HCT116 (cell line): ENCODE measurements around the gene PIEZO2. TPM values are rescaled to one million over a fixed set of nuclear protein-coding genes. Genes with fewer than 3 reads are reported as not detected.

Experiments
- ATAC-seq: fragments of 200-7000 bp; cut with Tn5 transposase; 2 replicates; pipeline ENCODE4 v1.9.1; 2020; ENCODE audit warnings: mild to moderate bottlenecking, moderate library complexity
- BruUV-seq: library from RNA; stranded (reverse); fragments of 400-500 nt; replicated peaks from 2 replicates; lab custom pipeline; 2021; lab: Mats Ljungman, UMichigan
- CTCF ChIA-PET: fragments of 300-600 bp; sonication (Branson Sonifier 250); formaldehyde crosslinking; loops from one replicate; lab custom pipeline; 2021; ENCODE audit warnings: antibody characterized with exemption; lab: Charles Lee
- POLR2A ChIA-PET: fragments of 300-600, 350-600 bp; sonication (Branson Sonifier 250); formaldehyde crosslinking; loops from one replicate; lab custom pipeline; 2021; ENCODE audit warnings: antibody characterized with exemption; lab: Charles Lee
- RAD21 ChIA-PET, 2 experiments: fragments of 300-600 bp; sonication (Branson Sonifier 250); formaldehyde crosslinking; loops; one replicate each; lab custom pipeline; 2023; ENCODE audit warnings: low total read pairs in 2 of 2; ENCODE audit not compliant: uncharacterized antibody in 2 of 2, unreplicated experiment in 2 of 2, low non-redundant PET in 1 of 2; lab: Charles Lee
- DNase-seq: peaks from one replicate; pipeline ENCODE4 v3.0.0-alpha.2; 2010; ENCODE audit warnings: low read depth, low spot score
- H2AFZ ChIP-seq: fragments of 200-600 bp; shearing (Covaris generic), sonication (generic); 2 replicates; pipeline ENCODE4 v1.6.1; 2017; ENCODE audit warnings: low read depth, mixed run types, mixed read lengths, antibody characterized with exemption, low read length; ENCODE audit not compliant: poor library complexity, severe bottlenecking
- H3K27ac ChIP-seq: 2 replicates; pipeline ENCODE4 v1.5.1; 2012; ENCODE audit warnings: low read depth, low read length
- H3K27me3 ChIP-seq: fragments of 200-600 bp; sonication (generic); 2 replicates; pipeline ENCODE4 v1.6.1; 2016; ENCODE audit warnings: mixed run types, low read length, mixed read lengths; ENCODE audit not compliant: insufficient read depth
- H3K36me3 ChIP-seq, 2 experiments: fragments of 200-500 bp in 1 of 2; fragments of 200-600 bp in 1 of 2; sonication (Bioruptor generic) in 1 of 2; sonication (generic) in 1 of 2; 2 replicates each; pipeline versions ENCODE4 v1.5.1 to v1.6.1; 2014 to 2016; ENCODE audit warnings: low read length in 2 of 2, inconsistent platforms in 1 of 2, mixed read lengths in 1 of 2, mixed run types in 1 of 2; ENCODE audit not compliant: insufficient read depth in 2 of 2, control insufficient read depth in 1 of 2
- H3K4me1 ChIP-seq, 2 experiments: fragments of 200-600 bp in 1 of 2; sonication (generic) in 1 of 2; 2 replicates each; pipeline versions ENCODE4 v1.5.1 to v1.6.1; 2012 to 2017; ENCODE audit warnings: low read length in 2 of 2, inconsistent platforms in 1 of 2, mild to moderate bottlenecking in 1 of 2, mixed read lengths in 1 of 2, mixed run types in 1 of 2, moderate library complexity in 1 of 2; ENCODE audit not compliant: insufficient read depth in 2 of 2, control insufficient read depth in 1 of 2
- H3K4me2 ChIP-seq: fragments of 200-600 bp; sonication (generic); 2 replicates; pipeline ENCODE4 v1.6.1; 2017; ENCODE audit warnings: mixed run types, low read length, mixed read lengths
- H3K4me3 ChIP-seq, 2 experiments: fragments of 200-600 bp in 1 of 2; sonication (generic) in 1 of 2; replicated peaks in 1 of 2; 2 replicates each; pipeline ENCODE4 v1.5.1; 2011 to 2016; ENCODE audit warnings: low read length in 2 of 2, control low read depth in 1 of 2, low read depth in 1 of 2, mild to moderate bottlenecking in 1 of 2, mixed read lengths in 1 of 2, mixed run types in 1 of 2
- H3K79me2 ChIP-seq: fragments of 200-600 bp; sonication (generic); 2 replicates; pipeline ENCODE4 v1.6.1; 2017; ENCODE audit warnings: mild to moderate bottlenecking, mixed run types, low read length, moderate library complexity, mixed read lengths; ENCODE audit not compliant: insufficient read depth
- H3K9ac ChIP-seq: fragments of 200-600 bp; sonication (generic); 2 replicates; pipeline ENCODE4 v1.6.1; 2016; ENCODE audit warnings: low read length, mixed read lengths
- H3K9me2 ChIP-seq: fragments of 200-600 bp; sonication (generic), shearing (Covaris generic); 2 replicates; pipeline ENCODE4 v1.6.1; 2017; ENCODE audit warnings: mixed run types, mild to moderate bottlenecking, moderate library complexity; ENCODE audit not compliant: insufficient read depth
- H3K9me3 ChIP-seq, 2 experiments: fragments of 200-500 bp in 1 of 2; fragments of 200-600 bp in 1 of 2; sonication (Bioruptor generic) in 1 of 2; sonication (generic) in 1 of 2; 2 replicates each; pipeline ENCODE4 v1.6.1; 2014 to 2017; ENCODE audit warnings: low read length in 2 of 2, mixed read lengths in 2 of 2, inconsistent platforms in 1 of 2, low read depth in 1 of 2, mild to moderate bottlenecking in 1 of 2, mixed run types in 1 of 2, moderate library complexity in 1 of 2; ENCODE audit not compliant: control insufficient read depth in 1 of 2, insufficient read depth in 1 of 2
- H4K20me1 ChIP-seq: fragments of 200-600 bp; sonication (generic), shearing (Covaris generic); 2 replicates; pipeline ENCODE4 v1.6.1; 2017; ENCODE audit warnings: mixed run types, mild to moderate bottlenecking, moderate library complexity; ENCODE audit not compliant: insufficient read depth
- RAD21 ChIP-seq: IDR thresholded peaks from 2 replicates; pipeline ENCODE4 v1.6.1; 2012; ENCODE audit warnings: low read depth, mild to moderate bottlenecking
- SP1 ChIP-seq: IDR thresholded peaks from 2 replicates; pipeline ENCODE4 v1.6.1; 2012; ENCODE audit warnings: low read depth
- ZFX ChIP-seq: fragments of 450-650 bp; IDR thresholded peaks from 2 replicates; pipeline ENCODE4 v1.6.1; 2017
- intact Hi-C: fragments of 100-400 bp; cut with micrococcal nuclease; formaldehyde crosslinking; loops from 2 replicates; pipeline ENCODE4 v1.10.0; 2022
- total RNA-seq: library from RNA; stranded (reverse); gene quantifications from one replicate; pipeline ENCODE4 v1.2.1, GENCODE V29; 2021; ENCODE audit not compliant: unreplicated experiment
- TF ChIP-seq, protein P1 (sequence below): IDR thresholded peaks from 2 replicates; pipeline ENCODE4 v1.6.1; 2012
- TF ChIP-seq, protein P2 (sequence below), 3 experiments: fragments of 200-600 bp in 1 of 3; sonication (generic) in 1 of 3; IDR thresholded peaks in 2 of 3; conservative IDR thresholded peaks in 1 of 3; 2 replicates each; pipeline ENCODE4 v1.5.1; 2012 to 2017; ENCODE audit warnings: low read depth in 2 of 3, low read length in 2 of 3, antibody characterized with exemption in 1 of 3, borderline replicate concordance in 1 of 3, control low read depth in 1 of 3, mild to moderate bottlenecking in 1 of 3, mixed read lengths in 1 of 3, mixed run types in 1 of 3, moderate library complexity in 1 of 3; ENCODE audit not compliant: insufficient read depth in 1 of 3
- TF ChIP-seq, protein P3 (sequence below): IDR thresholded peaks from 2 replicates; pipeline ENCODE4 v1.6.1; 2012; ENCODE audit warnings: low read depth

Gene PIEZO2
- total RNA-seq, 1 experiment from 2014 or later, result 0.34 TPM

- ATAC-seq, result no peak
- RAD21 ChIA-PET, result no interaction called here
- CTCF ChIA-PET, result no interaction called here
Observed at GRCh38 chr18:10847408-10847790, 302.0 kb downstream of the PIEZO2 start.

More at GRCh38 chr18:10847408-10847790, 302.0 kb downstream of the PIEZO2 start:
- H3K9me2 ChIP-seq, result no peaks in the 10 kb centered on the region
- H3K27ac ChIP-seq, result no peak overlapping the region
- H2AFZ ChIP-seq, result no peak overlapping the region
- POLR2A ChIA-PET, result no interaction called here
- no TSS peak for BruUV-seq
- intact Hi-C loops, result no loop called here
- H3K4me1 ChIP-seq, result no peaks in the 10 kb centered on the region
- DNase-seq, result no peak
- no peak overlapping the region for H3K9ac ChIP-seq
- TF ChIP-seq, protein P1, sequence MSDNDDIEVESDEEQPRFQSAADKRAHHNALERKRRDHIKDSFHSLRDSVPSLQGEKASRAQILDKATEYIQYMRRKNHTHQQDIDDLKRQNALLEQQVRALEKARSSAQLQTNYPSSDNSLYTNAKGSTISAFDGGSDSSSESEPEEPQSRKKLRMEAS, result no peak
- TF ChIP-seq, protein P2, sequence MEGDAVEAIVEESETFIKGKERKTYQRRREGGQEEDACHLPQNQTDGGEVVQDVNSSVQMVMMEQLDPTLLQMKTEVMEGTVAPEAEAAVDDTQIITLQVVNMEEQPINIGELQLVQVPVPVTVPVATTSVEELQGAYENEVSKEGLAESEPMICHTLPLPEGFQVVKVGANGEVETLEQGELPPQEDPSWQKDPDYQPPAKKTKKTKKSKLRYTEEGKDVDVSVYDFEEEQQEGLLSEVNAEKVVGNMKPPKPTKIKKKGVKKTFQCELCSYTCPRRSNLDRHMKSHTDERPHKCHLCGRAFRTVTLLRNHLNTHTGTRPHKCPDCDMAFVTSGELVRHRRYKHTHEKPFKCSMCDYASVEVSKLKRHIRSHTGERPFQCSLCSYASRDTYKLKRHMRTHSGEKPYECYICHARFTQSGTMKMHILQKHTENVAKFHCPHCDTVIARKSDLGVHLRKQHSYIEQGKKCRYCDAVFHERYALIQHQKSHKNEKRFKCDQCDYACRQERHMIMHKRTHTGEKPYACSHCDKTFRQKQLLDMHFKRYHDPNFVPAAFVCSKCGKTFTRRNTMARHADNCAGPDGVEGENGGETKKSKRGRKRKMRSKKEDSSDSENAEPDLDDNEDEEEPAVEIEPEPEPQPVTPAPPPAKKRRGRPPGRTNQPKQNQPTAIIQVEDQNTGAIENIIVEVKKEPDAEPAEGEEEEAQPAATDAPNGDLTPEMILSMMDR (IDR thresholded peaks at IDR 0.05 in 2 of 3, conservative IDR thresholded peaks at IDR 0.05 in 1 of 3; ENCODE audit: borderline replicate concordance in 1 of 3, insufficient read depth in 1 of 3, low read depth in 2 of 3, low read length in 2 of 3), result no peak
- TF ChIP-seq, protein P3, sequence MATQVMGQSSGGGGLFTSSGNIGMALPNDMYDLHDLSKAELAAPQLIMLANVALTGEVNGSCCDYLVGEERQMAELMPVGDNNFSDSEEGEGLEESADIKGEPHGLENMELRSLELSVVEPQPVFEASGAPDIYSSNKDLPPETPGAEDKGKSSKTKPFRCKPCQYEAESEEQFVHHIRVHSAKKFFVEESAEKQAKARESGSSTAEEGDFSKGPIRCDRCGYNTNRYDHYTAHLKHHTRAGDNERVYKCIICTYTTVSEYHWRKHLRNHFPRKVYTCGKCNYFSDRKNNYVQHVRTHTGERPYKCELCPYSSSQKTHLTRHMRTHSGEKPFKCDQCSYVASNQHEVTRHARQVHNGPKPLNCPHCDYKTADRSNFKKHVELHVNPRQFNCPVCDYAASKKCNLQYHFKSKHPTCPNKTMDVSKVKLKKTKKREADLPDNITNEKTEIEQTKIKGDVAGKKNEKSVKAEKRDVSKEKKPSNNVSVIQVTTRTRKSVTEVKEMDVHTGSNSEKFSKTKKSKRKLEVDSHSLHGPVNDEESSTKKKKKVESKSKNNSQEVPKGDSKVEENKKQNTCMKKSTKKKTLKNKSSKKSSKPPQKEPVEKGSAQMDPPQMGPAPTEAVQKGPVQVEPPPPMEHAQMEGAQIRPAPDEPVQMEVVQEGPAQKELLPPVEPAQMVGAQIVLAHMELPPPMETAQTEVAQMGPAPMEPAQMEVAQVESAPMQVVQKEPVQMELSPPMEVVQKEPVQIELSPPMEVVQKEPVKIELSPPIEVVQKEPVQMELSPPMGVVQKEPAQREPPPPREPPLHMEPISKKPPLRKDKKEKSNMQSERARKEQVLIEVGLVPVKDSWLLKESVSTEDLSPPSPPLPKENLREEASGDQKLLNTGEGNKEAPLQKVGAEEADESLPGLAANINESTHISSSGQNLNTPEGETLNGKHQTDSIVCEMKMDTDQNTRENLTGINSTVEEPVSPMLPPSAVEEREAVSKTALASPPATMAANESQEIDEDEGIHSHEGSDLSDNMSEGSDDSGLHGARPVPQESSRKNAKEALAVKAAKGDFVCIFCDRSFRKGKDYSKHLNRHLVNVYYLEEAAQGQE, result no peak
- no peak for TF ChIP-seq ZFX
- no peak for TF ChIP-seq RAD21
- no peak for TF ChIP-seq SP1
- H3K27me3 ChIP-seq, result peaks cover 20% of the 10 kb centered on the region; the same call in 1 of the 2 replicates
- H3K4me3 ChIP-seq, result no peak overlapping the region
- H3K36me3 ChIP-seq, result no peaks in the 10 kb centered on the region
- no peaks in the 10 kb centered on the region for H3K9me3 ChIP-seq
- no peaks in the 10 kb centered on the region for H3K79me2 ChIP-seq
- H3K4me2 ChIP-seq, result no peak overlapping the region
- no peaks in the 10 kb centered on the region for H4K20me1 ChIP-seq
